HG03469 (cell line): Measurements from ENCODE around the gene GPR142.
"Not testable (repeated sequence)": the region's sequence is repeated elsewhere in the genome, so short reads cannot be mapped to it uniquely, and the experiment has no call there.

Experiments
- ATAC-seq: cut with Tn5 transposase; IDR thresholded peaks from one replicate; pipeline ENCODE4 v1.9.1; 2021; ENCODE audit warnings: mild to moderate bottlenecking, moderate library complexity, moderate number of reproducible peaks; ENCODE audit not compliant: unreplicated experiment

GPR142 gene

DNA sequence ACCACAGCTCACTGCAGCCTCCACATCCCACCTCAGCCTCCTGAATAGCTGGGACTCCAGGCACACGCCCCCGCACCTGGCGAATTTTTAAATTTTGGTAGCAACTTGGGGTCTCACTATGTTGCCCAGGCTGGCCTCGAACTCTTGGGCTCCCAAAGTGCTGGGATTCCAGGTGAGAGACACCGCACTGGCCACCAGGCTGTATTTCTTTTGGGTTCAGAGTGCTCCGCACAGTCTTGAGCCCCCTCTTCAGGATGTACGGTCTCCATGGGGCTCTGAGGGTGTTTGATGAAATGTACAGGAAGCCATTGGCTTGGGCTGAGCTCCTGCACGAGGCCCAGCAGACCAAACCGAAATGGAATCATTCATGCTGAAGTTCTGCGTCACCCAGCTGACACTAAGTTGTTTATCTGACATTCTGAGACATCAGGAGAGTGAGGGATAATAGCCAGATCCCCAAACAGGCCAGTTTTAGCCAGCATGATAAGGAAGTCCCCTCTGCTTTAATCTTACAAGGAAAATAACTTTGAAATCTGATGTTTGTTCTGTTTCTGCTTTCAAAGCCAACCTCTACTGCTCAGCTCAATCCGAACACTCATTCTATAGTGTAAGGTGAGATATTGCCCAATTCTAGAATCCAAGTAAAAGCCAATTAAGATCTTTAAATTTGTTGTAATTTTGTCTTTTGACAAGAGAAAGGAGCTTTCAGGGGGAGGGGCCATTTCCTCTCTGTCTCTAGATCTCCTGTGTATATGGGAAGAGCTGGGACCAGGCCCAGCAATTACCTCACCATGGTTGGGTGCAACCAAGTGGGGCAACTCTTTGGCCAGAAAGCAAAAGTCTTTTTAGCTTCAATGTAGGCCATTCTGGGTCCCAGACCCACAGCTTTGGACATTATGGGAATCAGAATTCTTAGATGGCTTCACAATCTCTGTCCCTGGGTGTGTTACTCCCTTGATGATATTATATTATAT is 23.7 kb downstream of the GPR142 start:
- ATAC-seq: no peak

- ATAC-seq: no peak
Measured at GRCh38 chr17:74391771-74392170, 24.5 kb downstream of the GPR142 start.

DNA sequence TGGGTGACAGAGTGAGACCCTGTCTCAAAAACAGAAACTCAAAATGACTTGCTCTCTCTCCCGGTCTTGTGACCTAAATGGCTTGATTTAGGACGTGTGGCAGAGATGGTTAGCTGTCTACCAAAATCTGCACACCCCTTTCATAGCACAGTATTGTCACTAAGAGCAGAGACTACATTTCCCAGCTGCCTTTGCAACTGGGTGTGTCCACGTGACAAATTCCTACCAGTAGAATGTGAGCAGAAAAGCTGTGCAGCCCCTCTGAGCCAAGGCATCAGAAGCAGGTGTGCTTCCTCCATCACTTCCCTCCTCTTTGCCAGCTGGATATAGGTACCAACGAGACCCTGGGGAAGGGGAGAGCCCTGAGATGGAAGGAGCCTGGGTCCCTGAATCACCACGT is 25.5 kb downstream of the GPR142 start:
- no peak for ATAC-seq

- ATAC-seq: no peak
Measured at GRCh38 chr17:74393346-74393942, 26.1 kb downstream of the GPR142 start.

DNA sequence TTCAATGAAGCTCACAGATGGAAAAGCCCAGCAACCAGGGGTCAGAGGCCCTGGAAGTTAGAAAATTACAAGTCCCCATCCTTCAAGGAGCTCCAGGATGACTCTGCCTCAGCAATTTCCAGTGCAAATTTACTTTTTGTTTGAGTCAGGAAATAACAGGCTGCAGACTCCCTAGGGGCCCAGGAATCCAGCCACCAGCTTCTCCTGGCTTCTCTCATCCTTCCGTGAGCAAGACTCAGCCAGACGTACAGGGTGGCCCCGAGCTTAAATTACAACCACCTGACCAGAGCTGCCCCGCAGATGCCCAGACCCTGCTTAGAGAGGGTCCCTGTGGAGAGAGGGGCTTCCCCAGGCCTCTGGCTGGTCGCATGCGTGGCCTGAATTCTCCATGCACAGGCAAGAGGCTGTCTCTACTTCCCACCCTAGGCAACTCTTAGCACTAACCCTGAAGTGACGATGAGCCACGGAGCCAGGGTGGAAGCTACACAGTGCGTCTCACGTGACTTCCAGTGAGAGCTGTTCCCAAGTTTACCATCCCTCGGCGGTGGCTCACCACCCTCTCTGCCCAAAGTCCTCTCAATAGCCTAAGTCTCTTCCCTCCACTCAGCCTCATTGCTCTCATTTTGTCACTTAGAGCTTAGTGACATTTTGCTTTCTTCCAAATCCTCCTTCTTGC is 27.1 kb downstream of the GPR142 start:
- no peak for ATAC-seq

DNA sequence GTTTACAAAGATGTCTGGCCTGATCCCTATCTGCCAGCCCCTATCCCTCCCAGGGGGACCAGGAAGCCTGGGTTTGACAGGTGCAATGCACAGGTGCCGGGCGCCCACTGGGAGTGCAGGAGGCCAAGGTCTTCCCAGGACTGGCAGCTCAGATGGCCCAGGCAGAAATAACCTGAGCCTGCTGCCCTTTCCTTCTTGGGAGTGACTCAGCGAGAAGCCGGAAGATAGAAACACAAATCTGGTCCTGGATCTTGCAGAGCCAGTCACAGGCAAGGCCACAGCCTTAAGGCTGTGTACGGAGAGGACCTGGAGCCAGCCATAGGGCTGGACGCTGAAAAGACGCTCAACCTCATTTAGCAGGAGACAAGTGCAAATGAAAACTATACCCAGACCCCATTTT is 27.7 kb downstream of the GPR142 start:
- ATAC-seq: no peak

DNA sequence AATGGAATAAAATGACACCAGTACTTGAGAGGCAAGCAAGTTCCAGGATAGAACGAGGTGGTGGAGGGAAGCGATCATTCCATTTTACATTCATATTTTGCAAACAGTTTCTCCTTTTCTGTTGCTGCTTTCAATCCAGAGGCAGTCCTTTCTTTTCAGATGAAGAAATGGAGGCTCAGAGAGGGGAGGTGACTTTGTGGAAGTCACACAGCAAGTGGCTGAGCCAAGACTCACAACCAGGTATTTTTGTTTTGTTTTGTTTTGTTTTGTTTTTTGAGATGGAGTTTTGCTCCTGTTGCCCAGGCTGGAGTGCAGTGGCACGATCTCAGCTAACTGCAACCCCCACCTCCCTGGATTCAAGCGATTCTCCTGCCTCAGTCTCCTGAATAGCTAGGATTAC is 29.3 kb downstream of the GPR142 start:
- ATAC-seq: no peak

- no peak for ATAC-seq
Measured at GRCh38 chr17:74402048-74402447, 34.7 kb downstream of the GPR142 start.

- no peak for ATAC-seq
Measured at GRCh38 chr17:74403512-74404137, 36.3 kb downstream of the GPR142 start.

- no peak for ATAC-seq
Measured at GRCh38 chr17:74404218-74404617, 36.9 kb downstream of the GPR142 start.

DNA sequence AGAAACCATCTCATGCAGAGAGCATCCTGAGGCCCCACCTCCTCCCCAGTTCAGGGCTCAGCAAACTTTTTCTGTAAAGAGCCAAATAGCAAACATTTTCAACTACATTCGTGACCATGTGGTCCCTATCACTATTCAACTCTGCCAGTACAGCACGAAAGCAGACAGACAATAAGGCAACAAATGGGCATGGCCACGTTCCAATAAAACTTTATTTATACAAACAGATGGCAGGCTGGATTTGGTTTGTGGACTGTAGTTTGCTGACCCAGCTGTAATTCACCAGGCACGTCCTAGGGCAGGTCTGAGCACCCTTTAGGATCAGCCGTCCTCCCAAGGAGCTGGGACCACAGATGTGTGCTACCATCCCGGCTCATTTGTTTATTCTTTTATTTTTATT is 37.5 kb downstream of the GPR142 start:
- no peak for ATAC-seq

- ATAC-seq: not testable (repeated sequence)
Measured at GRCh38 chr17:74405311-74405710, 38.0 kb downstream of the GPR142 start.

GRCh38 chr17:74407384-74407783 is 40.1 kb downstream of the GPR142 start:
- no peak for ATAC-seq

GRCh38 chr17:74408262-74408661 is 41.0 kb downstream of the GPR142 start:
- ATAC-seq: no peak

DNA sequence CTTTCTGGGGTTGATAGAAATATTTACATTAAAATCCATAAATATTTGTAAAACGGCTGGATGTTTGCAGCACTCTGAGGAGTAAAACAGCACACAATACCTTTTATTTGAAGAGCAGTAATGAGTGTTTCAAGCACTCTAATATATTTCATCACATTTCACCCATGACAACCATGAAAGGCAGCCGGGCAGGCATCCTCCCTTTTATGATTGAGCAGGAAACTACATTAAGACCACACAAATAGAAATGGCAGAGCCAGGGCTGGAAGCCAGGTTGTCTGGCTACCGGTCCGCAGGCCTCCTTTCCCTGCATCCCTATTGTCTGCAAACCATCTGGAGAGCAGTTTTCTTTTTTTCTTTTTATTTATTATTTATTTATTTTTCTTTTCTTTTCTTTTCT is 41.5 kb downstream of the GPR142 start:
- ATAC-seq: no peak

- ATAC-seq: no peak
Measured at GRCh38 chr17:74410001-74410443, 42.7 kb downstream of the GPR142 start.

DNA sequence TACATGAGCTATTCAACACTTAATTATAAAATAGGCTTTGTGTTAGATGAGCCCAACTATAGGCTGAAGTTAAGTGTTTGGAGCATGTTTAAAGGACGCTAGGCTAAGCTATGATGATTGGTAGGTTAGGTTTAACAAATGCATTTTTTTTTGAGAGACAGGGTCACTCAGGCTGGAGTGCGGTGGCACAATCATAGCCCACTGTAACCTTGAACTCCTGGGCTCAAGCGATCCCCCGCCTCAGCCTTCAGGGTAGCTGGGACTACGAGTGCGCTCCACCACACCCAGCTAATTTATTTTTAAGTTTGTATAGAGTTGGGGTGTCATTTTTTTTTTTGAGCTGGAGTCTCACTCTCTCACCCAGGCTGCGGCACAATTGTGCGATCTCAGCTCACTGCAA is 45.3 kb downstream of the GPR142 start:
- ATAC-seq: no peak

- ATAC-seq: no peak
Measured at GRCh38 chr17:74413491-74413890, 46.2 kb downstream of the GPR142 start.

GRCh38 chr17:74414510-74414909 is 47.2 kb downstream of the GPR142 start:
- no peak for ATAC-seq

- no peak for ATAC-seq
Measured at GRCh38 chr17:74415608-74416396, 48.5 kb downstream of the GPR142 start.
